HCT116 (cell line): ENCODE results near the gene DMAC1. TPM values are rescaled to one million over a fixed set of nuclear protein-coding genes. Genes with fewer than 3 reads are reported as not detected.

Experiments used
- ATAC-seq: fragments of 200-7000 bp; cut with Tn5 transposase; 2 replicates; pipeline ENCODE4 v1.9.1; 2020; ENCODE audit warnings: mild to moderate bottlenecking, moderate library complexity
- BruUV-seq: library from RNA; stranded (reverse); fragments of 400-500 nt; replicated peaks from 2 replicates; lab custom pipeline; 2021; lab: Mats Ljungman, UMichigan
- CTCF ChIA-PET: fragments of 300-600 bp; sonication (Branson Sonifier 250); formaldehyde crosslinking; loops from one replicate; lab custom pipeline; 2021; ENCODE audit warnings: antibody characterized with exemption; lab: Charles Lee
- POLR2A ChIA-PET: fragments of 300-600, 350-600 bp; sonication (Branson Sonifier 250); formaldehyde crosslinking; loops from one replicate; lab custom pipeline; 2021; ENCODE audit warnings: antibody characterized with exemption; lab: Charles Lee
- RAD21 ChIA-PET, 2 experiments: fragments of 300-600 bp; sonication (Branson Sonifier 250); formaldehyde crosslinking; loops; one replicate each; lab custom pipeline; 2023; ENCODE audit warnings: low total read pairs in 2 of 2; ENCODE audit not compliant: uncharacterized antibody in 2 of 2, unreplicated experiment in 2 of 2, low non-redundant PET in 1 of 2; lab: Charles Lee
- DNase-seq: peaks from one replicate; pipeline ENCODE4 v3.0.0-alpha.2; 2010; ENCODE audit warnings: low read depth, low spot score
- H2AFZ ChIP-seq: fragments of 200-600 bp; shearing (Covaris generic), sonication (generic); 2 replicates; pipeline ENCODE4 v1.6.1; 2017; ENCODE audit warnings: low read depth, mixed run types, mixed read lengths, antibody characterized with exemption, low read length; ENCODE audit not compliant: poor library complexity, severe bottlenecking
- H3K27ac ChIP-seq: 2 replicates; pipeline ENCODE4 v1.5.1; 2012; ENCODE audit warnings: low read depth, low read length
- H3K27me3 ChIP-seq: fragments of 200-600 bp; sonication (generic); 2 replicates; pipeline ENCODE4 v1.6.1; 2016; ENCODE audit warnings: mixed run types, low read length, mixed read lengths; ENCODE audit not compliant: insufficient read depth
- H3K36me3 ChIP-seq, 2 experiments: fragments of 200-500 bp in 1 of 2; fragments of 200-600 bp in 1 of 2; sonication (Bioruptor generic) in 1 of 2; sonication (generic) in 1 of 2; 2 replicates each; pipeline versions ENCODE4 v1.5.1 to v1.6.1; 2014 to 2016; ENCODE audit warnings: low read length in 2 of 2, inconsistent platforms in 1 of 2, mixed read lengths in 1 of 2, mixed run types in 1 of 2; ENCODE audit not compliant: insufficient read depth in 2 of 2, control insufficient read depth in 1 of 2
- H3K4me1 ChIP-seq, 2 experiments: fragments of 200-600 bp in 1 of 2; sonication (generic) in 1 of 2; 2 replicates each; pipeline versions ENCODE4 v1.5.1 to v1.6.1; 2012 to 2017; ENCODE audit warnings: low read length in 2 of 2, inconsistent platforms in 1 of 2, mild to moderate bottlenecking in 1 of 2, mixed read lengths in 1 of 2, mixed run types in 1 of 2, moderate library complexity in 1 of 2; ENCODE audit not compliant: insufficient read depth in 2 of 2, control insufficient read depth in 1 of 2
- H3K4me2 ChIP-seq: fragments of 200-600 bp; sonication (generic); 2 replicates; pipeline ENCODE4 v1.6.1; 2017; ENCODE audit warnings: mixed run types, low read length, mixed read lengths
- H3K4me3 ChIP-seq, 2 experiments: fragments of 200-600 bp in 1 of 2; sonication (generic) in 1 of 2; replicated peaks in 1 of 2; 2 replicates each; pipeline ENCODE4 v1.5.1; 2011 to 2016; ENCODE audit warnings: low read length in 2 of 2, control low read depth in 1 of 2, low read depth in 1 of 2, mild to moderate bottlenecking in 1 of 2, mixed read lengths in 1 of 2, mixed run types in 1 of 2
- H3K79me2 ChIP-seq: fragments of 200-600 bp; sonication (generic); 2 replicates; pipeline ENCODE4 v1.6.1; 2017; ENCODE audit warnings: mild to moderate bottlenecking, mixed run types, low read length, moderate library complexity, mixed read lengths; ENCODE audit not compliant: insufficient read depth
- H3K9ac ChIP-seq: fragments of 200-600 bp; sonication (generic); 2 replicates; pipeline ENCODE4 v1.6.1; 2016; ENCODE audit warnings: low read length, mixed read lengths
- H3K9me2 ChIP-seq: fragments of 200-600 bp; sonication (generic), shearing (Covaris generic); 2 replicates; pipeline ENCODE4 v1.6.1; 2017; ENCODE audit warnings: mixed run types, mild to moderate bottlenecking, moderate library complexity; ENCODE audit not compliant: insufficient read depth
- H3K9me3 ChIP-seq, 2 experiments: fragments of 200-500 bp in 1 of 2; fragments of 200-600 bp in 1 of 2; sonication (Bioruptor generic) in 1 of 2; sonication (generic) in 1 of 2; 2 replicates each; pipeline ENCODE4 v1.6.1; 2014 to 2017; ENCODE audit warnings: low read length in 2 of 2, mixed read lengths in 2 of 2, inconsistent platforms in 1 of 2, low read depth in 1 of 2, mild to moderate bottlenecking in 1 of 2, mixed run types in 1 of 2, moderate library complexity in 1 of 2; ENCODE audit not compliant: control insufficient read depth in 1 of 2, insufficient read depth in 1 of 2
- H4K20me1 ChIP-seq: fragments of 200-600 bp; sonication (generic), shearing (Covaris generic); 2 replicates; pipeline ENCODE4 v1.6.1; 2017; ENCODE audit warnings: mixed run types, mild to moderate bottlenecking, moderate library complexity; ENCODE audit not compliant: insufficient read depth
- CBX3 ChIP-seq: IDR thresholded peaks from 2 replicates; pipeline ENCODE4 v1.6.1; 2012; ENCODE audit warnings: low read depth
- CEBPB ChIP-seq: IDR thresholded peaks from 2 replicates; pipeline ENCODE4 v1.6.1; 2012; ENCODE audit warnings: low read depth
- EGR1 ChIP-seq: IDR thresholded peaks from 2 replicates; pipeline ENCODE4 v1.6.1; 2012; ENCODE audit warnings: low read depth
- EZH2phosphoT487 ChIP-seq: fragments of 200-600 bp; IDR thresholded peaks from 2 replicates; pipeline ENCODE4 v1.6.1; 2018; ENCODE audit warnings: antibody characterized with exemption, borderline replicate concordance
- FOSL1 ChIP-seq: IDR thresholded peaks from 2 replicates; pipeline ENCODE4 v1.6.1; 2012; ENCODE audit warnings: low read depth
- JUND ChIP-seq: IDR thresholded peaks from 2 replicates; pipeline ENCODE4 v1.6.1; 2012
- POLR2A ChIP-seq: IDR thresholded peaks from 2 replicates; pipeline ENCODE4 v1.7.0; 2011; ENCODE audit warnings: borderline replicate concordance; ENCODE audit not compliant: insufficient read depth, insufficient read length; ENCODE audit errors: extremely low read depth
- POLR2AphosphoS5 ChIP-seq: IDR thresholded peaks from 2 replicates; pipeline ENCODE4 v1.6.1; 2011; ENCODE audit warnings: mild to moderate bottlenecking, low read depth, low read length, moderate library complexity
- RAD21 ChIP-seq: IDR thresholded peaks from 2 replicates; pipeline ENCODE4 v1.6.1; 2012; ENCODE audit warnings: low read depth, mild to moderate bottlenecking
- SP1 ChIP-seq: IDR thresholded peaks from 2 replicates; pipeline ENCODE4 v1.6.1; 2012; ENCODE audit warnings: low read depth
- SRF ChIP-seq: IDR thresholded peaks from 2 replicates; pipeline ENCODE4 v1.6.1; 2012; ENCODE audit warnings: low read depth
- TCF7L2 ChIP-seq: IDR thresholded peaks from 2 replicates; pipeline ENCODE4 v1.7.0; 2011; ENCODE audit warnings: borderline replicate concordance, inconsistent platforms; ENCODE audit not compliant: insufficient read depth, insufficient read length; ENCODE audit errors: extremely low read depth
- YY1 ChIP-seq: IDR thresholded peaks from 2 replicates; pipeline ENCODE4 v1.6.1; 2011; ENCODE audit warnings: low read length, low read depth, moderate library complexity, mild to moderate bottlenecking; ENCODE audit not compliant: insufficient replicate concordance; ENCODE audit errors: extremely low read depth
- ZFX ChIP-seq: fragments of 450-650 bp; IDR thresholded peaks from 2 replicates; pipeline ENCODE4 v1.6.1; 2017
- ZNF274 ChIP-seq: fragments of 200-500 bp; sonication (Bioruptor generic); IDR thresholded peaks from 2 replicates; pipeline ENCODE4 v1.6.1; 2014; ENCODE audit warnings: mild to moderate bottlenecking, low read depth, low read length, inconsistent platforms
- intact Hi-C: fragments of 100-400 bp; cut with micrococcal nuclease; formaldehyde crosslinking; loops from 2 replicates; pipeline ENCODE4 v1.10.0; 2022
- total RNA-seq: library from RNA; stranded (reverse); gene quantifications from one replicate; pipeline ENCODE4 v1.2.1, GENCODE V29; 2021; ENCODE audit not compliant: unreplicated experiment
- TF ChIP-seq, protein P1 (sequence below): IDR thresholded peaks from 2 replicates; pipeline ENCODE4 v1.6.1; 2011; ENCODE audit warnings: mild to moderate bottlenecking, low read length, moderate library complexity; ENCODE audit not compliant: insufficient replicate concordance; ENCODE audit errors: extremely low read depth
- TF ChIP-seq, protein P2 (sequence below): IDR thresholded peaks from 2 replicates; pipeline ENCODE4 v1.6.1; 2012
- TF ChIP-seq, protein P3 (sequence below), 3 experiments: fragments of 200-600 bp in 1 of 3; sonication (generic) in 1 of 3; IDR thresholded peaks in 2 of 3; conservative IDR thresholded peaks in 1 of 3; 2 replicates each; pipeline ENCODE4 v1.5.1; 2012 to 2017; ENCODE audit warnings: low read depth in 2 of 3, low read length in 2 of 3, antibody characterized with exemption in 1 of 3, borderline replicate concordance in 1 of 3, control low read depth in 1 of 3, mild to moderate bottlenecking in 1 of 3, mixed read lengths in 1 of 3, mixed run types in 1 of 3, moderate library complexity in 1 of 3; ENCODE audit not compliant: insufficient read depth in 1 of 3

Gene DMAC1
- total RNA-seq, 1 experiment from 2014 or later: 39.1 TPM

DNA sequence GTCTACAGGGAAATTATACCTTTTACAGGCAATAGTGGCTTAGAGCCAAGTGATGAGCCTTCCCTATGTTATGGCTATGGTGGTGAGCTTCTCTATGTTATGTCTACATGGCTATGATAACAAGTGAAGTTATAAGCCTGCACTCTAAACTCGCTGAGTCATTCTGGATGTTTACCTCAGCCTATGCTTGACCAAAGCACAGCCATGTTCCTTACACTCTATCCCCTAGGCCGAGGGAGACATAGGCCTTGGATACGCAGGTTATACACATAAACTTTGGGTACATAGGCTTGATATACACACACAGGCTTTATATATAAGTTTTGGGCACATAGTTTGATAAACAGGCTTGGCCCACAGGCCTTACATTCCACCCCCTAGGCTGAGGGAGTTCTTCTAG, 13.8 kb downstream of the DMAC1 start:
- Histone ChIP-seq H3K4me3 (no peak overlapping the region), H3K4me2 (no peak overlapping the region), H3K9me2 (no peaks in the 10 kb centered on the region), H3K27ac (no peak overlapping the region), H3K9ac (no peak overlapping the region), H3K36me3 (no peaks in the 10 kb centered on the region), H3K9me3 (no peaks in the 10 kb centered on the region), H3K27me3 (no peaks in the 10 kb centered on the region), H3K79me2 (no peaks in the 10 kb centered on the region), H4K20me1 (no peaks in the 10 kb centered on the region), H2AFZ (no peak overlapping the region), H3K4me1 (no peaks in the 10 kb centered on the region)
- ChIA-PET RAD21 (no interaction called here), CTCF (no interaction called here), POLR2A (no interaction called here)
- BruUV-seq: no TSS peak
- TF ChIP-seq ZFX (no peak), EGR1 (no peak), POLR2A (no peak), SP1 (no peak), YY1 (no peak), SRF (no peak), CEBPB (no peak), FOSL1 (no peak), CBX3 (no peak), EZH2phosphoT487 (no peak), ZNF274 (no peak), JUND (no peak), RAD21 (no peak), TCF7L2 (no peak), POLR2AphosphoS5 (no peak)
- TF ChIP-seq, protein P1, sequence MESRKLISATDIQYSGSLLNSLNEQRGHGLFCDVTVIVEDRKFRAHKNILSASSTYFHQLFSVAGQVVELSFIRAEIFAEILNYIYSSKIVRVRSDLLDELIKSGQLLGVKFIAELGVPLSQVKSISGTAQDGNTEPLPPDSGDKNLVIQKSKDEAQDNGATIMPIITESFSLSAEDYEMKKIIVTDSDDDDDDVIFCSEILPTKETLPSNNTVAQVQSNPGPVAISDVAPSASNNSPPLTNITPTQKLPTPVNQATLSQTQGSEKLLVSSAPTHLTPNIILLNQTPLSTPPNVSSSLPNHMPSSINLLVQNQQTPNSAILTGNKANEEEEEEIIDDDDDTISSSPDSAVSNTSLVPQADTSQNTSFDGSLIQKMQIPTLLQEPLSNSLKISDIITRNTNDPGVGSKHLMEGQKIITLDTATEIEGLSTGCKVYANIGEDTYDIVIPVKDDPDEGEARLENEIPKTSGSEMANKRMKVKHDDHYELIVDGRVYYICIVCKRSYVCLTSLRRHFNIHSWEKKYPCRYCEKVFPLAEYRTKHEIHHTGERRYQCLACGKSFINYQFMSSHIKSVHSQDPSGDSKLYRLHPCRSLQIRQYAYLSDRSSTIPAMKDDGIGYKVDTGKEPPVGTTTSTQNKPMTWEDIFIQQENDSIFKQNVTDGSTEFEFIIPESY: no peak
- TF ChIP-seq, protein P2, sequence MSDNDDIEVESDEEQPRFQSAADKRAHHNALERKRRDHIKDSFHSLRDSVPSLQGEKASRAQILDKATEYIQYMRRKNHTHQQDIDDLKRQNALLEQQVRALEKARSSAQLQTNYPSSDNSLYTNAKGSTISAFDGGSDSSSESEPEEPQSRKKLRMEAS: no peak
- TF ChIP-seq, protein P3, sequence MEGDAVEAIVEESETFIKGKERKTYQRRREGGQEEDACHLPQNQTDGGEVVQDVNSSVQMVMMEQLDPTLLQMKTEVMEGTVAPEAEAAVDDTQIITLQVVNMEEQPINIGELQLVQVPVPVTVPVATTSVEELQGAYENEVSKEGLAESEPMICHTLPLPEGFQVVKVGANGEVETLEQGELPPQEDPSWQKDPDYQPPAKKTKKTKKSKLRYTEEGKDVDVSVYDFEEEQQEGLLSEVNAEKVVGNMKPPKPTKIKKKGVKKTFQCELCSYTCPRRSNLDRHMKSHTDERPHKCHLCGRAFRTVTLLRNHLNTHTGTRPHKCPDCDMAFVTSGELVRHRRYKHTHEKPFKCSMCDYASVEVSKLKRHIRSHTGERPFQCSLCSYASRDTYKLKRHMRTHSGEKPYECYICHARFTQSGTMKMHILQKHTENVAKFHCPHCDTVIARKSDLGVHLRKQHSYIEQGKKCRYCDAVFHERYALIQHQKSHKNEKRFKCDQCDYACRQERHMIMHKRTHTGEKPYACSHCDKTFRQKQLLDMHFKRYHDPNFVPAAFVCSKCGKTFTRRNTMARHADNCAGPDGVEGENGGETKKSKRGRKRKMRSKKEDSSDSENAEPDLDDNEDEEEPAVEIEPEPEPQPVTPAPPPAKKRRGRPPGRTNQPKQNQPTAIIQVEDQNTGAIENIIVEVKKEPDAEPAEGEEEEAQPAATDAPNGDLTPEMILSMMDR (IDR thresholded peaks at IDR 0.05 in 2 of 3, conservative IDR thresholded peaks at IDR 0.05 in 1 of 3; ENCODE audit: borderline replicate concordance in 1 of 3, insufficient read depth in 1 of 3, low read depth in 2 of 3, low read length in 2 of 3): no peak
- no peak for ATAC-seq
- no peak for DNase-seq
- intact Hi-C loops: no loop called here
